ENCODE results near the gene HOXC4. TPM values are rescaled to one million over a fixed set of nuclear protein-coding genes. Genes with fewer than 3 reads are reported as not detected.

HOXC4 gene
- polyA plus RNA-seq, 4 donors, result 0.54 to 8.2 (median 1.1) TPM; not detected in 1

DNA sequence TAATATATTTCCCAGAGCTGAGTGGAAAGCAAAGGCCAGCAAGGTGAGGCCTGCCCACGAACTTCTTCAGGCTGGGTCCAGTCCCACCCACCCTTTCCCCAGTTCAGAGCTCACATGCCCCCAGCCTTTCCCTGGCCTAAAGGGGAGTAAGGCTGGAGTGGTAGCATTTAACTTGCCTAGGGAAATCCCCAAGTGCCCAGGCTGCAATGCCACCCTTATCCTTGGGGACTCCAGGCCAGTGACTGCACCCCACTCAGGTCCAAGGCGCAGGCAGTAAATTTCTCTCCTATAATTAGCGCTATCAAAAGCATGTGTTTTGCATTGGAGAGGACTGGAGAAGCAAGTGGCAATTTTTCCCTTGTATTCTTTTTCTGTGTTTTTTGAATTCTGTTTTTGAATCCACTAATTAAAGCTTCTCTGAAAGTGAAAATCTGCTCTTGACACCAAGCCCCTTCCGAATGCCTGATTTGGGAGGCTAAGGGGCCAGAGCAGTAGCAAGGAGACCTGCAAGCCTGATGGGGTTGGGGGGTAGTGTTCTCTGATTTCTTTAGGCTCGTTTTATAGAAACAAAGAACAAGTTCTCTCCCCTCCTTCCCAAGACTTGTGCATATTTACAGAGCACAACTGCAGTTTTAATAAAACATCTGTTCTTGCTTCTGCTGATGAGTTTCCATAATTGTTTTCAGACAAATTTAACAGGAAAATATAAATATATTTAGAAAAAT is 28.9 kb upstream of the HOXC4 start:
- WGBS, 3 donors, result 39 to 54% (median 43%) methylated on average over 5 of the region's 5 CpGs
- H3K27ac ChIP-seq (ENCODE audit: low read depth in 1 of 3, low read length in 2 of 3), result no peak overlapping the region

DNA sequence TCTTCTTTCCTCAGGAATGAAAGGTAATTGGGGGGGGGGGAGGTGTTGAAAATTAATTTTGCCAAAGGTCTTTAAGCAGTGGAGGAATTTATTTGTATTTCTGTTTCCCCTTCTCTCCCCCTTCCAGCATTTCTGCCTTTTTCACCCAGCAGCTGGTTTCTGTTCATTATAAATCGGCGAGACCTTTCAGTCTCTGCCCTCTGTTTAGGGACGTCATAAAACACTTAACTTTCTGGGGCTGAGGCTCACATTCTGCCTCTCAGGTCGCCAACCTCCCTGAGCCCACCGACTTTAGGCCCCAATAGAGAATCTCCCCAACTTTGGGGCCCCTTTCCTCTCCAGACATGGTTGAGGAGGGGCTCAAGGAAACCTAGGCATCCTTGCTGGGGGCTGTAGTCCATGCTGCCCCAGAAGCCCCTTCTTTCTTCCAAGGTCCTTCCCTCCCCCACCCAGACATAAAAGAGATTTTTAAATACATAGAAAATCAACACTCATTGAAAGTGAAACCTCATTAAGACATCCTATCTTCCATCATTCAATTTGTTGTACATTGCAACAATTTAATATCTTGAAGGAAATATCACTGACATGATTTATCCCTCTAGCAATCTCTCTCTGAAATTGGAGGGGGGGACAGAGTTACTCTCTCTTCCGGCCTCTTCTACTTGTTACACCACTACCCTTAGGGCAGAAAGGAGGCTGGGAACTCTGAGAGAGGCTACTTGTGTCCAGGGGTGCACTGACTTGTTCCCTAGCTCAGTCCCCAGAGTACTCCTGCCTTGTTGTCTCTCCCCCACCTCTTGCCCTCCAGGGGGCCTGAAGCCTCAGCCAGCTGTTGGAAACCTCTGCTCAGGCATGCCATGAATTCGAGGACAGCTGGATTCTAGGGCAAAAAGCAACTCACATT is 27.9 kb upstream of the HOXC4 start:
- H3K27ac ChIP-seq (ENCODE audit: low read depth in 1 of 3, low read length in 2 of 3), result peak overlapping the region; percentile 1 to 66 (median 2)
- peaks cover 0 to 7% (median 0%) of the 10 kb centered on the region in 3 donors for H3K36me3 ChIP-seq (ENCODE audit: control insufficient read depth in 3 of 3, insufficient read depth in 2 of 3, low read depth in 1 of 3, low read length in 3 of 3)
- DNase-seq, result no peak
- H3K4me3 ChIP-seq (ENCODE audit: low read depth in 1 of 3, low read length in 3 of 3), result no peak overlapping the region
- H3K27me3 ChIP-seq (ENCODE audit: control insufficient read depth in 3 of 3, insufficient read depth in 3 of 3, low read length in 3 of 3), result peaks cover 6 to 95% (median 44%) of the 10 kb centered on the region in 3 donors
- 11 to 34% (median 14%) methylated on average over 7 of the region's 7 CpGs for WGBS, 3 donors
- no peak for FAIRE-seq
- peaks cover 0 to 40% (median 4%) of the 10 kb centered on the region in 3 donors for H3K4me1 ChIP-seq (ENCODE audit: control insufficient read depth in 3 of 3, insufficient read depth in 2 of 3, low read depth in 1 of 3, low read length in 2 of 3)
- H3K9me3 ChIP-seq (ENCODE audit: control insufficient read depth in 2 of 2, insufficient read depth in 1 of 2, low read depth in 1 of 2, low read length in 1 of 2), result no peaks in the 10 kb centered on the region

More for the DNA sequence above, 28.9 kb upstream of the HOXC4 start:
- DNase-seq (no peak), FAIRE-seq (no peak)
- Histone ChIP-seq H3K9me3 (ENCODE audit: control insufficient read depth in 2 of 2, insufficient read depth in 1 of 2, low read depth in 1 of 2, low read length in 1 of 2) (no peaks in the 10 kb centered on the region), H3K27me3 (ENCODE audit: control insufficient read depth in 3 of 3, insufficient read depth in 3 of 3, low read length in 3 of 3) (peaks cover 6 to 96% (median 45%) of the 10 kb centered on the region in 3 donors), H3K36me3 (ENCODE audit: control insufficient read depth in 3 of 3, insufficient read depth in 2 of 3, low read depth in 1 of 3, low read length in 3 of 3) (peaks cover 0 to 4% (median 0%) of the 10 kb centered on the region in 3 donors), H3K4me3 (ENCODE audit: low read depth in 1 of 3, low read length in 3 of 3) (no peak overlapping the region), H3K4me1 (ENCODE audit: control insufficient read depth in 3 of 3, insufficient read depth in 2 of 3, low read depth in 1 of 3, low read length in 2 of 3) (peaks cover 0 to 46% (median 4%) of the 10 kb centered on the region in 3 donors)

DNA sequence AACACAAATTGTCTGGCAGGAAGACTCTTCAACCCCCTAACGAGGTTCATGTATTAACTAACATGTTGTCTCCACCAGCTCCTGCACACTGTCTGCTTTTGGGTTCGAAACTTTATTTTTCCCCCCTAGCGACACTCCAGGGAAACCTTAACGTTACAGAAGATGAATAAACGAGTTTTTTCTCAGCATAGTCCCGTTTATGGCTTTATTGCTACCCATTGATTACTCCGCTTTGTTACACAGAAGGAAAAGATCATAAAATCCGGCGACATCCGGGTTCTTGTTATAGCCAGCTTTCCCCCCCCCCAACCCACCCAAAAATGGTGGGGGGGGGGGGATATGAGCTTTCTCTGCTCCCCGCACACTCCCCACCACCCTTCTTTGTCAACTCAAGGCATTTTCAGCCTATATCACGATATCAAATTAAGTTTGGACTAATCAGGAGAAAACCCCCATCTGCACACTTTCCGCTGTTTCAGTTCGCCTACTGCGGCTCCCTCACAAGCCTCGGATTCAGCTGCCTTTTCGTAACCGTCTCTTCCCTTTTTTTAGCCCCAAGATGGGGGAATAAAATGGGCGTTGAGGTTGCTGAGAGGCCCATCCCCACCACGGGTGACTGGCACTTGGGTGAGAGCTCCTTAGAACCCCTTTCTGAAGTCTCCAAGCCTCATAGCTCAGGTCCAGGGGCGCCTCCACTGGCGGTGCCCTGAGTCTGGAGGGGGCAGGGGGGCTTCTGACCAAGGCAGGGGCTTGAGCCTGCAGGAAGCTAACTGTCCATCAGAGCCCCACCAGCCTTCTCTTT is 26.8 kb upstream of the HOXC4 start:
- no peak overlapping the region for H3K4me3 ChIP-seq (ENCODE audit: low read depth in 1 of 3, low read length in 3 of 3)
- DNase-seq (peak in 1 of 2 donors; percentile 67), FAIRE-seq (no peak)
- no peaks in the 10 kb centered on the region for H3K9me3 ChIP-seq (ENCODE audit: control insufficient read depth in 2 of 2, insufficient read depth in 1 of 2, low read depth in 1 of 2, low read length in 1 of 2)
- peaks cover 0 to 40% (median 4%) of the 10 kb centered on the region in 3 donors for H3K4me1 ChIP-seq (ENCODE audit: control insufficient read depth in 3 of 3, insufficient read depth in 2 of 3, low read depth in 1 of 3, low read length in 2 of 3)
- peak overlapping the region in 2 of 3 donors; percentile 16 to 68 for H3K27ac ChIP-seq (ENCODE audit: low read depth in 1 of 3, low read length in 2 of 3)
- peaks cover 0 to 10% (median 0%) of the 10 kb centered on the region in 3 donors for H3K36me3 ChIP-seq (ENCODE audit: control insufficient read depth in 3 of 3, insufficient read depth in 2 of 3, low read depth in 1 of 3, low read length in 3 of 3)
- 6 to 26% (median 13%) methylated on average over 22 of the region's 22 CpGs for WGBS, 3 donors
- peaks cover 10 to 95% (median 43%) of the 10 kb centered on the region in 3 donors for H3K27me3 ChIP-seq (ENCODE audit: control insufficient read depth in 3 of 3, insufficient read depth in 3 of 3, low read length in 3 of 3)

DNA sequence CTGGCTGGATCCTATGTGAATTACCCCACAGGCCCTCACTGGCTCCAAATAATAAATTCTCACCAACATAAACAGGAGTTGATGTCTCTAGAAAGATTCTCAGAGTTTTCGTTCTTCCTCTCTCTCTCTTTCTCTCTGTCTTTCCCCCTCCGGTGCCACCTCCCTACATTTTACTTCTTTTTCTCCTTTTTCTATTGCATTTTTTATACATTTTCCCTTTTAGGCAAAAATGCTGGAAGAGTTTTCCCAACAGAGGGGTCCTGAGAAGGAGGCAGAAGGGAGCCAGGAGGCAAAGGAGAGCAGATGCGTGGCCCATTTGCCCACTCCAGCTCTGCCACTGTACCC is 26.2 kb upstream of the HOXC4 start:
- Histone ChIP-seq H3K9me3 (ENCODE audit: control insufficient read depth in 2 of 2, insufficient read depth in 1 of 2, low read depth in 1 of 2, low read length in 1 of 2) (no peaks in the 10 kb centered on the region), H3K36me3 (ENCODE audit: control insufficient read depth in 3 of 3, insufficient read depth in 2 of 3, low read depth in 1 of 3, low read length in 3 of 3) (peaks cover 0 to 10% (median 0%) of the 10 kb centered on the region in 3 donors), H3K4me1 (ENCODE audit: control insufficient read depth in 3 of 3, insufficient read depth in 2 of 3, low read depth in 1 of 3, low read length in 2 of 3) (peaks cover 0 to 40% (median 4%) of the 10 kb centered on the region in 3 donors), H3K4me3 (ENCODE audit: low read depth in 1 of 3, low read length in 3 of 3) (no peak overlapping the region), H3K27ac (ENCODE audit: low read depth in 1 of 3, low read length in 2 of 3) (peak overlapping the region in 2 of 3 donors; percentile 16 to 68), H3K27me3 (ENCODE audit: control insufficient read depth in 3 of 3, insufficient read depth in 3 of 3, low read length in 3 of 3) (peaks cover 10 to 97% (median 47%) of the 10 kb centered on the region in 3 donors)
- WGBS, 3 donors, result 55 to 68% (median 61%) methylated on average over 3 of the region's 3 CpGs
- DNase-seq (no peak), FAIRE-seq (no peak)

DNA sequence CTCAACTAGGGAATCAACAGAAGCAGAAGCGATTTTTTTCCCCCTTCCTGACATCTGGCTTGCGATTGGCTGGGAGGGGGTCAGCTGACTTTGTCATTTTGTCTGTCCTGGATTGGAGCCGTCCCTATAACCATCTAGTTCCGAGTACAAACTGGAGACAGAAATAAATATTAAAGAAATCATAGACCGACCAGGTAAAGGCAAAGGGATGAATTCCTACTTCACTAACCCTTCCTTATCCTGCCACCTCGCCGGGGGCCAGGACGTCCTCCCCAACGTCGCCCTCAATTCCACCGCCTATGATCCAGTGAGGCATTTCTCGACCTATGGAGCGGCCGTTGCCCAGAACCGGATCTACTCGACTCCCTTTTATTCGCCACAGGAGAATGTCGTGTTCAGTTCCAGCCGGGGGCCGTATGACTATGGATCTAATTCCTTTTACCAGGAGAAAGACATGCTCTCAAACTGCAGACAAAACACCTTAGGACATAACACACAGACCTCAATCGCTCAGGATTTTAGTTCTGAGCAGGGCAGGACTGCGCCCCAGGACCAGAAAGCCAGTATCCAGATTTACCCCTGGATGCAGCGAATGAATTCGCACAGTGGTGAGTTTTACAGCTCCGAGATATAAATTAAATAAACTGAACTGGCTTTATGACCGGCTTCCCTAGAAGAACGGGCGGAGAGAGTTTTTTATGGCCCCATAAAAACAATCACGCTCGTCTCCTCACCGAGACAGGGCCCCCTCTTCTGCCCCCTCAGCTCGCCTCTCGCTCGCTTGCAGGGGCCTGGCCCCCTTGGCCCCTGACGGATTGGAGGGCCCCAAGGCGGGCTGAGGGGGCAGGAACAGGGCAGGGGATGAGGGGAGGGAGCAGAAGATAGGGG is 25.1 kb upstream of the HOXC4 start, which contains the start of gene HOXC6:
Gene HOXC6, plus strand, starts transcription at position 127 of the 888 bp plus-strand sequence. Its CDS starts 82 bp downstream, at position 209.
- peak within 1 kb of the TSS in 2 of 3 donors; percentile 6 to 46 for H3K4me3 ChIP-seq (ENCODE audit: low read depth in 1 of 3, low read length in 3 of 3)
- H3K27me3 ChIP-seq (ENCODE audit: control insufficient read depth in 3 of 3, insufficient read depth in 3 of 3, low read length in 3 of 3), result peaks cover 14 to 97% (median 47%) of the 10 kb centered on the region in 3 donors
- 2 to 4% (median 4%) methylated on average over 36 of the region's 36 CpGs for WGBS, 3 donors
- peaks cover 0 to 10% (median 0%) of the 10 kb centered on the region in 3 donors for H3K36me3 ChIP-seq (ENCODE audit: control insufficient read depth in 3 of 3, insufficient read depth in 2 of 3, low read depth in 1 of 3, low read length in 3 of 3)
- no peaks in the 10 kb centered on the region for H3K9me3 ChIP-seq (ENCODE audit: control insufficient read depth in 2 of 2, insufficient read depth in 1 of 2, low read depth in 1 of 2, low read length in 1 of 2)
- peak within 1 kb of the TSS in 2 of 3 donors; percentile 66 to 83 for H3K27ac ChIP-seq (ENCODE audit: low read depth in 1 of 3, low read length in 2 of 3)
- peaks cover 0 to 50% (median 4%) of the 10 kb centered on the region in 3 donors for H3K4me1 ChIP-seq (ENCODE audit: control insufficient read depth in 3 of 3, insufficient read depth in 2 of 3, low read depth in 1 of 3, low read length in 2 of 3)
- DNase-seq, result peak; percentile 38 to 84
- no peak for FAIRE-seq

DNA sequence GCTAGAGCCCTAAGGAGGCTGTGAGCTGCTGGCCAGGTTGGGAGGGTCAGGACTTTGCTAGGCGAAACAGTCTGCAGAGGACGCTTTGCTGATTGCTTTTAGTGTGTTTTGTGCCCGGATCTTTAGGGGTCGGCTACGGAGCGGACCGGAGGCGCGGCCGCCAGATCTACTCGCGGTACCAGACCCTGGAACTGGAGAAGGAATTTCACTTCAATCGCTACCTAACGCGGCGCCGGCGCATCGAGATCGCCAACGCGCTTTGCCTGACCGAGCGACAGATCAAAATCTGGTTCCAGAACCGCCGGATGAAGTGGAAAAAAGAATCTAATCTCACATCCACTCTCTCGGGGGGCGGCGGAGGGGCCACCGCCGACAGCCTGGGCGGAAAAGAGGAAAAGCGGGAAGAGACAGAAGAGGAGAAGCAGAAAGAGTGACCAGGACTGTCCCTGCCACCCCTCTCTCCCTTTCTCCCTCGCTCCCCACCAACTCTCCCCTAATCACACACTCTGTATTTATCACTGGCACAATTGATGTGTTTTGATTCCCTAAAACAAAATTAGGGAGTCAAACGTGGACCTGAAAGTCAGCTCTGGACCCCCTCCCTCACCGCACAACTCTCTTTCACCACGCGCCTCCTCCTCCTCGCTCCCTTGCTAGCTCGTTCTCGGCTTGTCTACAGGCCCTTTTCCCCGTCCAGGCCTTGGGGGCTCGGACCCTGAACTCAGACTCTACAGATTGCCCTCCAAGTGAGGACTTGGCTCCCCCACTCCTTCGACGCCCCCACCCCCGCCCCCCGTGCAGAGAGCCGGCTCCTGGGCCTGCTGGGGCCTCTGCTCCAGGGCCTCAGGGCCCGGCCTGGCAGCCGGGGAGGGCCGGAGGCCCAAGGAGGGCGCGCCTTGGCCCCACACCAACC is 23.9 kb upstream of the HOXC4 start:
- FAIRE-seq, result no peak
- no peaks in the 10 kb centered on the region for H3K9me3 ChIP-seq (ENCODE audit: control insufficient read depth in 2 of 2, insufficient read depth in 1 of 2, low read depth in 1 of 2, low read length in 1 of 2)
- H3K4me3 ChIP-seq (ENCODE audit: low read depth in 1 of 3, low read length in 3 of 3), result peak overlapping the region in 1 of 3 donors; percentile 21
- peak overlapping the region in 2 of 3 donors; percentile 21 to 36 for H3K27ac ChIP-seq (ENCODE audit: low read depth in 1 of 3, low read length in 2 of 3)
- 32 to 46% (median 32%) methylated on average over 46 to 53 of the region's 53 CpGs for WGBS, 3 donors
- DNase-seq, result no peak
- peaks cover 0 to 14% (median 0%) of the 10 kb centered on the region in 3 donors for H3K36me3 ChIP-seq (ENCODE audit: control insufficient read depth in 3 of 3, insufficient read depth in 2 of 3, low read depth in 1 of 3, low read length in 3 of 3)
- H3K27me3 ChIP-seq (ENCODE audit: control insufficient read depth in 3 of 3, insufficient read depth in 3 of 3, low read length in 3 of 3), result peaks cover 16 to 98% (median 40%) of the 10 kb centered on the region in 3 donors
- H3K4me1 ChIP-seq (ENCODE audit: control insufficient read depth in 3 of 3, insufficient read depth in 2 of 3, low read depth in 1 of 3, low read length in 2 of 3), result peaks cover 0 to 59% (median 4%) of the 10 kb centered on the region in 3 donors

Measured in small intestine (tissue), 7 donors.